IPS DF 6.9 (cell line): Measurements from ENCODE around the gene PDE4D.

Source experiments
- DNase-seq: peaks from one replicate; pipeline ENCODE4 v3.0.0-alpha.2; 2013; ENCODE audit warnings: low read depth, low spot score
- H3K27ac ChIP-seq: one replicate; pipeline ENCODE4 v1.5.1; 2013; ENCODE audit warnings: low read length, control low read depth
- H3K27me3 ChIP-seq: 2 replicates; pipeline ENCODE4 v1.6.1; 2013; ENCODE audit warnings: mild to moderate bottlenecking, low read length; ENCODE audit not compliant: control insufficient read depth, insufficient read depth
- H3K36me3 ChIP-seq: 2 replicates; pipeline ENCODE4 v1.6.1; 2013; ENCODE audit warnings: low read length; ENCODE audit not compliant: control insufficient read depth, insufficient read depth
- H3K4me1 ChIP-seq: 2 replicates; pipeline ENCODE4 v1.6.1; 2013; ENCODE audit warnings: low read length; ENCODE audit not compliant: control insufficient read depth, insufficient read depth
- H3K4me3 ChIP-seq: 2 replicates; pipeline ENCODE4 v1.5.1; 2013; ENCODE audit warnings: mild to moderate bottlenecking, low read length
- H3K9me3 ChIP-seq: 2 replicates; pipeline ENCODE4 v1.6.1; 2013; ENCODE audit warnings: low read length, inconsistent platforms; ENCODE audit not compliant: control insufficient read depth, insufficient read depth
- WGBS: extraction: QIAGEN DNeasy Blood & Tissue Kit; methylation state at CpG from one replicate; pipeline ENCODE4 v1.1.7; 2013; ENCODE audit warnings: mixed read lengths, missing lambda C conversion rate; ENCODE audit not compliant: insufficient read length, insufficient coverage; 5-methylcytosine and 5-hydroxymethylcytosine counted together

PDE4D gene

DNA sequence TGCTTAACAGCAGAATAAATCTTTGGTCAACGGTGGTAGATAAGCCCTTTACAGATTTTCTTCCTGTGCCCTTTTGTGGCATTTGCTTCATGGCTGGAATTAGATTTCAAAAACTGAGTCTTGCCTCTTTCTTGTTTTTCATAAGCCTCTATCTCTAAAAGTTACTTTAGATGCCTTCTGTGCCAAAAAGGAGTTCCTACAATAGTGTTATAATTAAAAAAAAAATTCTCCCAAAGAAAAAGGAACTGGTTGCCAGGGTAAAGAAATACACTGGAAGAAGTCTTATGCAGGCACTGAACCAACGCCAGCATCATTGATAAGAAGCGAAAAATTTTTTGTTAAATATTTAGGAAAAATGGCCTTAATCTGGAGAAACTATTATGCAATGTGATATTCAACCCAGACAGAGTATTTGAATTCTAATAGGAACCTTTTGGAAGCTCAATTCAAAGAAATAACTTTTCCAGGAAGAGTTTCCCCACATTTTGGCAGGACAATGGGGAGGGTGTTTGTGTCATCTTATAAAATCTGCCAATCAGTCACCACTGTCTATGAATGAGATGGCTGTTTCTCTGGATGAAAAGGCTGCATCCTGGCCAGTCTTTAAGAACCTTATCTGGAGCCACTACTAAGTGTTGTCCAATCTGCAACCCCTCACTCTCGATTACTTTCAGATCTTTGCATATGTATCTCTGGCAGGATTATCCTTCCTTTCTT is 608.1 kb downstream of the PDE4D start:
- H3K27me3 ChIP-seq: no peaks in the 10 kb centered on the region
- H3K4me3 ChIP-seq: no peak overlapping the region
- no peaks in the 10 kb centered on the region for H3K4me1 ChIP-seq
- no peak overlapping the region for H3K27ac ChIP-seq
- no peaks in the 10 kb centered on the region for H3K36me3 ChIP-seq
- H3K9me3 ChIP-seq: no peaks in the 10 kb centered on the region
- DNase-seq: no peak
- no CpG with 5 or more reads among the region's 4 CpGs for WGBS

DNA sequence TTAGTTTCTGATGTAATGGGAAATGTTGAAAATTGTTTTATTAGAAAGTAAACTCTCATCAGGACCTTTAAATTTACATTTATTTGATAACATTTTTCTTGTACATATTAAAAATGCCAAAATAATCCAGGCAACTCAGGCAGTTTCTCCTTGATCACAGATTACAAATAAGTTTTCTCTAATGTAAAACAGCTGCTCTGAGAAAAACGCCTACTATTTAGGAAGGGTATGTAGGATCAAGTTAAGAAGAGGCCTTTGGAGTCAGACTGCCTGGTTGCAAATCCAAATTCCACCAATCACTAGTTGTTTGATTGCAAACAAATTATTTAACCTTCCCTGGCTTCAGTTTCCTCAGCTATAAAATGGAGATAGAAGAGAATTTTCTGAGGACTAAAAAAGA is 610.8 kb downstream of the PDE4D start:
- Histone ChIP-seq H3K27ac (no peak overlapping the region), H3K27me3 (no peaks in the 10 kb centered on the region), H3K4me3 (no peak overlapping the region), H3K36me3 (no peaks in the 10 kb centered on the region), H3K4me1 (no peaks in the 10 kb centered on the region), H3K9me3 (no peaks in the 10 kb centered on the region)
- no CpG with 5 or more reads among the region's 1 CpG for WGBS
- DNase-seq: no peak

DNA sequence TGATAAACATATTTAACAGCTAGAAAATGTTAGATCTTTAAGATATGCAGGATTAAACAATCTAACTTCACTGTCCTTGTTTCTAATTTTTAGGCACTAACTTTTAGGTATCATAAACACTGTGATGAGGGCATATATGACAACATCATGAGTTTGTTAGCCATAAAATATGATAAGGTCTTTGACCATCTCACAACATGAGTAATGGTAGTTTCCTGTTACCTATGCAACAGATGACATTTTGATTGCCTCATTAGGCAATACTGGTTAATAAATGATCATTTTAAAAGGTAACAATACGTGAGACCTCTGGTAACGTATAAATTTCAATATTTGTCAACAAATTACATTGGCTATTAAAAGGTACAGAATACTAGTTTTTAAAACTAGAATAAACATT is 613.5 kb downstream of the PDE4D start:
- H3K27ac ChIP-seq: no peak overlapping the region
- no peaks in the 10 kb centered on the region for H3K36me3 ChIP-seq
- no peak overlapping the region for H3K4me3 ChIP-seq
- no peaks in the 10 kb centered on the region for H3K4me1 ChIP-seq
- no peak for DNase-seq
- no CpG with 5 or more reads among the region's 2 CpGs for WGBS
- H3K27me3 ChIP-seq: no peaks in the 10 kb centered on the region
- H3K9me3 ChIP-seq: no peaks in the 10 kb centered on the region

DNA sequence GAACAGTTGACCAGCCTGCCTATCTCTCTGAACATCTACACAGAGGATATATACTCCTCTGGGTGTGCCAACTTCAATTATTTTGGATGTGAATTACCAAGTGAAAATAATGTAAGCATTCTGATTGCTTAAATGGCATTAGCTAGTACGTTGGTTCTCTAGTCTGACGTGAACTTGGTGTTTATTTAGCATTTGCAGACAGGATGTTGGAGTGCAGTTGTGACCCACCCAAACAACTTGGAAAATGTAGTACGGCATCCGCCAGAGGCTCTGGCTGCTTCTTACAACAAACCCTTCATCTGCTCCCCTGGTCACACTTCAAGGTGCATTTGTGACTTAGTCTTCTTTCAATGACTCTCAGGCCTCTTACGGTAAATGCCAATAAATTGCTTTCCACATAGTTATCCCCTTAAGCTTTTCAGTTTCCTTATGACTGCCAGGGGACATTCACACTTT is 616.6 kb downstream of the PDE4D start:
- DNase-seq: no peak
- H3K9me3 ChIP-seq: no peaks in the 10 kb centered on the region
- WGBS: no CpG with 5 or more reads among the region's 5 CpGs

DNA sequence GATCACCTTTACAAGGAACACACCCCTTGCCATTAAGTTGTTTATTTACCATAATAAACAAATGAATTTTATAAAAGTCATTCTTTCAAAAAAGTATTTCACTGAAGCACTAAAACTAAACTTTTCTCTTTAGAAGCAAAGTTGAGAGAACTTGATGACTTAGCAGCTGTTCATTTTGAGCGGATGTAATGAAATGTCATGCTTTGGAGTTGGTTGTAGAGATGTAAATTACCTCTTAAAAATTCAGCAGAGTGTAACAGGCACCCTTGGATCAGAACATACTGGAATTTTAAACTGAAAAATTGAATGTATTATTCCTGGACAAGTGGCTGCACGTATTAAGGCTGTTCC is 617.2 kb downstream of the PDE4D start:
- Histone ChIP-seq H3K36me3 (no peaks in the 10 kb centered on the region), H3K27ac (no peak overlapping the region), H3K4me1 (no peaks in the 10 kb centered on the region), H3K4me3 (no peak overlapping the region), H3K9me3 (no peaks in the 10 kb centered on the region), H3K27me3 (no peaks in the 10 kb centered on the region)
- no peak for DNase-seq
- no CpG with 5 or more reads among the region's 2 CpGs for WGBS

More for the DNA sequence above, 616.6 kb downstream of the PDE4D start:
- no peaks in the 10 kb centered on the region for H3K4me1 ChIP-seq
- H3K27me3 ChIP-seq: no peaks in the 10 kb centered on the region
- H3K4me3 ChIP-seq: no peak overlapping the region
- H3K27ac ChIP-seq: no peak overlapping the region
- no peaks in the 10 kb centered on the region for H3K36me3 ChIP-seq

DNA sequence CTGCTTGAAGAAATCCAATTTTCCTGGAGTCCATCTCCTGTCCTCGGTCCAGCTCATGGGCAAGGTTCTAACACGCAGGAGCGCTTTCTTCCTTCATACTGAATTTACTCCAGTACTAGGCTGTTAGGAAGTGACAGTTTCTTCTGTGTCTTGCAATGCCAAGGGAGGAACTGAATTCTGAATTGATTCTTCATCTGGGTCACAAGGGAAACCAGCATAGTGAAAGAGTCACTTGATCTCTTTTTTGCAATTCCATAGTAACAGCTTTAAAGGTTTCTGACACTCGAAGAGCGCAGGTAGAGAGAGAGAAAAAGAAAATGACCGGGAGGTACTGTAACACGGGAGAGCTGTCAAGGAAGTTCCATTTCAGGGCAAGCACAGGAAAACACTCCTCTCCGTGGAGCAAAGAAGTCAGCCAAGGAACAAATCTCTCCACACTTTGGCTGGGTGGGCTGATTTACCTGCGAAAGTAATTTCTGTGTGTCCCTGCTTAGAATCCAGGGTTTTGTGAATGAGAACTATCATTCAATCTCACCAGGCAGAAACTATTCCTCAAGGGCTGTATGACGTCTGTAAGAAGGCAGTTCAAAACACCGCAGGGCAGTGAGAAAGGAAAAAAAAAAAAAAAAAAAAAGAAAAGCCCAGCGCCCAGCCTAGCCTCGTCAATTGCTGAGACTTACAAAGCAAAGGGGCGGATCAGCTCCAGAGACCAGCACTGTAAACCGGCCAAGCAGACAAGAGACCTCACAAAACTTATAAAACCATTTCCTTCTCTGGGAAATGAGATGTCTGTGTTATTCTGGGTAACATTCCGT is 617.8 kb downstream of the PDE4D start:
- DNase-seq: no peak
- H3K4me1 ChIP-seq: no peaks in the 10 kb centered on the region
- H3K4me3 ChIP-seq: no peak overlapping the region; the same call in 1 of the 2 replicates
- H3K36me3 ChIP-seq: no peaks in the 10 kb centered on the region
- no peaks in the 10 kb centered on the region for H3K9me3 ChIP-seq
- H3K27ac ChIP-seq: no peak overlapping the region
- H3K27me3 ChIP-seq: no peaks in the 10 kb centered on the region
- WGBS: no CpG with 5 or more reads among the region's 16 CpGs

DNA sequence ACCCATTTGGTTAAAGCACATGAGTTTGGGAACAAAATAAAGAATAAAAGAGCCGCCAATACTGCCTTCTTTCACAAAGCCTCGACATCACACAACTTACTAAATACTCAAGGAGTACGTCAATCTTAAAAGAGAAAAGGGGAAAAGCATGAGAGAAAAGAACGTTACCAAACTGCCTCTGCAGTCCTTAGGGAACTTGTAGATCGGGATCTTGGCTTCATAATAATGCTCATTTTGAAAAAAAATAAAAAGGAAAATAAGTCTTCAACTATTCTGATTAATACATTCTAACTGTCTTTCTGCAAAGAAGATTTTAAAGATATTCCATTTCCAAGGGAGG is 618.4 kb downstream of the PDE4D start:
- WGBS: no CpG with 5 or more reads among the region's 5 CpGs

DNA sequence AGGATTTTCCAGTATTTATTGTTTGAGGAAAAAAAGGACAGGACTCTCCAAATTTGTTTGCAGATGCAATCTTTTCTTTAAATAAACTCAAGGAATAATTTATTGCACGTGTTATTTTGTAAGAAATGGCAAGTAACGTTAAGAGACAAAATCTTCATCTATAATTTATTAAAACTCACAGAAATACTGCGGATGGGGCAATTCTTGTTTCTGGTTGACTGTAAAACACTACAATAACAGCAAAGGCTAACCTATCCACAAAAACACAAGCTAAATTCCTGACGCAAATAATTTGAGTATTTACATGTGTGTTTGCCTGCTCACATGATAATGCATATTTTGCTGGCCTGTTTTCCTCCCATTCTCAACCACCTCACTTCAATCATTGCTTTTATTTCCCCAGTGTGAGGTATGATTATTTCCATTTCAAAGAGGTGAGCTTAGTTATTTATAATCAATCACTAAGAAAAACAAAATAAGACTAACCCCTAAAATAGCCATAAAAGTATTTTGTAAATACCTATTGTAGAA is 619.4 kb downstream of the PDE4D start:
- no peaks in the 10 kb centered on the region for H3K27me3 ChIP-seq
- DNase-seq: no peak
- no peaks in the 10 kb centered on the region for H3K36me3 ChIP-seq
- H3K27ac ChIP-seq: no peak overlapping the region
- no peaks in the 10 kb centered on the region for H3K4me1 ChIP-seq
- WGBS: no CpG with 5 or more reads among the region's 4 CpGs
- H3K4me3 ChIP-seq: no peak overlapping the region
- no peaks in the 10 kb centered on the region for H3K9me3 ChIP-seq

More for the DNA sequence above, 618.4 kb downstream of the PDE4D start:
- Histone ChIP-seq H3K27ac (no peak overlapping the region), H3K36me3 (no peaks in the 10 kb centered on the region), H3K9me3 (no peaks in the 10 kb centered on the region), H3K4me1 (no peaks in the 10 kb centered on the region), H3K4me3 (no peak overlapping the region), H3K27me3 (no peaks in the 10 kb centered on the region)
- no peak for DNase-seq

DNA sequence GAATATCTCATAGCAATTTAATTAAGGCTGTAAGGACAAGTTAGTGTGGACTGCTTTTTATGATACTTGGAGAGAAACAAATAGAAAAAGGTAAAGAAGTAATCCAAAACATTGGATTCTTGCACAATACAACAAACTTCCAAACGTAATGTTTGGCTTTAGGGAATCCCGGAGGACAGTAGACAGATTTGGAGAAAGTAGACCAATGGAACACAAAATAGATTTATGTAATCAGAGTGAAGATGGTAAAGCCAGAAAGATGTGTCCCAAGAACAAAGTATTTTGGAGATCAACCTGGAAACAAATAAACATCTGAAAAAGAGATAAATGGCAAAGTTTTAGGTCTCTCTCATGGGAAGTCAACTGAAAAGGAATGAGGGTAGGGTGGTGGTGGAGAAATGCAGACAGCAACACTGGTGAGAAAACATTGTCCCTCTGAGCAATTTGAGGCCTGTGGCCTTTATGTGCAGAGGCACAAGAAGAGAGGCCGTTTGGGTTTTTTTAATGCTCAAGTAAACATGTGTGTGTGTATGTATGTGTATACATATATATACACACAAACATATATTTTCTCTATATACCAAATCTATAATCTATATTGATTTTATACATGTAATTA is 620.6 kb downstream of the PDE4D start:
- no CpG with 5 or more reads among the region's 3 CpGs for WGBS
- Histone ChIP-seq H3K27ac (no peak overlapping the region), H3K4me1 (no peaks in the 10 kb centered on the region), H3K9me3 (no peaks in the 10 kb centered on the region), H3K27me3 (no peaks in the 10 kb centered on the region), H3K36me3 (no peaks in the 10 kb centered on the region), H3K4me3 (no peak overlapping the region)
- DNase-seq: no peak

DNA sequence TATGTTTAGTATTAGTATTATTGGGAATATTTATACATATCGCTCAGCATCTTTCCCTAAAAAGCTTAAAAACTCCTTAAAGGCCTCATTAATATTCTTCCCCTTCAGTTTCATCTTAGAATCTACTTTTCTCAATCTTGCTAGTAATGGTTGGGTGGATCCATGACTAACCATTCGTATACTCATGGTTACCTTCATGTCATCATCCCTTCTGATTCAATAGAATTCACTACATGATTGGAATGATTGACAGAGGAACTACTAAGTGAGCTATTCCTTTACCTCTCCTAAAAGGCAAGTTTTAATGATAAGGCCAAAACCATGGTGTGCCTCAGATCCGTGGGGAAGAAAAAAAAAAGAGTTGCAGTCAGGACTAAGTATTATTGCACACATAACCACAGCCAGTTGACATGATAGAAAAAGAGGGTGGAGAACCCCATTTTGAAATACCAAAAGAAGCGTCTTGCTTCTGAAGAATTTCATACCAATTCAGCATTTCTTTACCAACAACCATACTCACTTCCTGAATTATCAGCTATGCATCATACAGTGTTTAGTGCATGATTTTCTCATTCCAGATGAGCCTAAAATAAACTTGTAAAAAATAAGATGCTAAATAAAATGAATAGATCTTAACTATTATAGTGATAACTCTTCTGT is 624.6 kb downstream of the PDE4D start:
- Histone ChIP-seq H3K27ac (no peak overlapping the region), H3K4me1 (no peaks in the 10 kb centered on the region), H3K4me3 (no peak overlapping the region), H3K36me3 (no peaks in the 10 kb centered on the region), H3K9me3 (no peaks in the 10 kb centered on the region), H3K27me3 (peaks cover 2% of the 10 kb centered on the region; the same call in 1 of the 2 replicates)
- no peak for DNase-seq
- no CpG with 5 or more reads among the region's 4 CpGs for WGBS
